ENCODE results near the gene CAAP1. TPM values are rescaled to one million over a fixed set of nuclear protein-coding genes. Genes with fewer than 3 reads are reported as not detected.

The CAAP1 gene
- 10 to 100 TPM; 13.4 to 19.6 TPM for total RNA-seq
- 1 to 10 TPM; 8.9 to 9.1 TPM for polyA plus RNA-seq

GRCh38 chr9:26892251-26893029 lies at the start of gene CAAP1:
CAAP1 (minus strand) TSS chr9:26892802; CDS start chr9:26892715, 87 bp downstream.
- under 1% methylated on average over 70 of the region's 70 CpGs for WGBS
- Histone ChIP-seq H3K9ac (ENCODE audit: low read depth in 1 of 2, low read length in 2 of 2) (peak within 1 kb of the TSS; percentile 86 to 87), H3K4me3 (ENCODE audit: low read depth in 1 of 3, low read length in 3 of 3) (peak within 1 kb of the TSS; percentile 92 to 98 (median 94)), H3K9me3 (ENCODE audit: control insufficient read depth in 4 of 4, low read length in 3 of 4) (peaks cover 0 to 4% (median 0%) of the 10 kb centered on the region in 4 donors), H3K27me3 (ENCODE audit: control insufficient read depth in 4 of 4, insufficient read depth in 4 of 4, low read length in 3 of 4) (no peaks in the 10 kb centered on the region), H3K4me1 (ENCODE audit: control insufficient read depth in 4 of 4, insufficient read depth in 4 of 4, low read length in 3 of 4) (peaks cover 0 to 17% (median 10%) of the 10 kb centered on the region in 4 donors), H3K27ac (ENCODE audit: low read depth in 1 of 2, low read length in 2 of 2) (peak within 1 kb of the TSS; percentile 98 to 99), H3K36me3 (ENCODE audit: control insufficient read depth in 4 of 4, insufficient read depth in 3 of 4, low read depth in 1 of 4, low read length in 3 of 4) (peaks cover 0 to 2% (median 0%) of the 10 kb centered on the region in 4 donors)
- DNase-seq (ENCODE audit: low spot score): peak; percentile 92
- TF ChIP-seq SP1 (IDR thresholded peaks at IDR 0.05) (peak; percentile 67), HNF4G (IDR thresholded peaks at IDR 0.05) (no peak), RXRA (IDR thresholded peaks at IDR 0.05) (peak; percentile 47 to 50), ZBTB33 (IDR thresholded peaks at IDR 0.05) (peak; percentile 78), JUND (IDR thresholded peaks at IDR 0.05) (no peak), ATF3 (IDR thresholded peaks at IDR 0.05) (peak; percentile 20), REST (IDR thresholded peaks at IDR 0.05) (peak; percentile 54), NR2F2 (IDR thresholded peaks at IDR 0.05) (no peak), HNF4A (conservative IDR thresholded peaks at IDR 0.05) (peak in 1 of 2 donors; percentile 9), MAX (IDR thresholded peaks at IDR 0.05) (peak; percentile 75), RAD21 (IDR thresholded peaks at IDR 0.05) (peak in 1 of 2 donors; percentile 10), TAF1 (conservative IDR thresholded peaks at IDR 0.05) (peak; percentile 90), FOXA1 (IDR thresholded peaks at IDR 0.05) (no peak), EGR1 (IDR thresholded peaks at IDR 0.05; ENCODE audit: low read depth in 2 of 2) (peak; percentile 97), CTCF (IDR thresholded peaks at IDR 0.05; ENCODE audit: low read depth, low read length, missing input control) (no peak), GABPA (IDR thresholded peaks at IDR 0.05 in 1 of 2, conservative IDR thresholded peaks at IDR 0.05 in 1 of 2) (peak; percentile 86 to 96), YY1 (IDR thresholded peaks at IDR 0.05) (peak; percentile 94), FOXA2 (IDR thresholded peaks at IDR 0.05) (no peak)

Measured in liver (tissue), 9 donors.